HG02884 (cell line): ENCODE results near the gene MTUS2.

Experiments used
- ATAC-seq: cut with Tn5 transposase; IDR thresholded peaks from one replicate; pipeline ENCODE4 v1.9.1; 2021; ENCODE audit warnings: mild to moderate bottlenecking, moderate library complexity; ENCODE audit not compliant: unreplicated experiment

The MTUS2 gene

GRCh38 chr13:28820099-28821051 lies at the start of gene MTUS2:
Gene MTUS2 (plus strand): TSS chr13:28820339.
- ATAC-seq: peak; percentile 42

- no peak for ATAC-seq
Observed at GRCh38 chr13:28778308-28779215, 41.6 kb upstream of the MTUS2 start.

DNA sequence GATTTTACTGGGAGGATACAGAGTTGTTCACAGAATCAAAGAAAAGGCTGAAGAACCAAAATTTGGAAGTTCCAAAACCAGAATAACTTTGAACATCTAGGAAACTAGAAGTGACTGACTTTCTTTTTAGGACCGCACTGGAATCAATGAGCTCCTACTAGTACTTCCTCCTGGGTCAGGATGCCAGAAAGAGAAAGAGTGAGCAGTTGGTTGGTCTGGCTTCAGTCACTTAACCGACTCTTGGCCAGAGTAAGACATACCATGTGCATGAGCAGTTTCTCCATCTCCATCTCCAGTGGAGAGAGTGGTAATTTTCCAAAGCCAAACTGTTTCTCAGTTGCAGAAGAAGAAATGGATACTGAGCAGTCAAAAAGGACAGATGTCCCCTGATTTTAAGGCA lies 27.1 kb upstream of the MTUS2 start:
- no peak for ATAC-seq

DNA sequence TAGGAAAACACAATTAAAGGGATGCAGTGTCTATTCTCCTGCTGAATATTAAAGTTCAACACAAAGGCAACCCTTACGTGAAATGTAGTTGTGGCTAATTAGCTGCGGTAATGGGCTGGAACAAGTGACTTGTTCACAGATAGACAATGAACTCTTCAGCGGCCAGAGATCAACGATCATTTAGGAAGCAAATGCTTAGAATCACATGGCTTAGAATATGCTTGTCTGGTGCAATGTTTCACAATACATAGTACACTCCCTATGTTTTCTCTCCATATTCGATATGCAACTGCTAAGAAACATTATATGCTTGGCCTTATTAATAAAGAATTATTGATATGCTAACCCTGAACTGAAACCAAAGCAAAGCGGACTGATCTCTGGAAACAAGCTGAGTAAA lies 25.7 kb upstream of the MTUS2 start:
- no peak for ATAC-seq

- no peak for ATAC-seq
Observed at GRCh38 chr13:28796938-28797257, 23.2 kb upstream of the MTUS2 start.

GRCh38 chr13:28805193-28805819 lies 14.8 kb upstream of the MTUS2 start:
- ATAC-seq: no peak

- no peak for ATAC-seq
Observed at GRCh38 chr13:28817204-28817603, 2.9 kb upstream of the MTUS2 start.

DNA sequence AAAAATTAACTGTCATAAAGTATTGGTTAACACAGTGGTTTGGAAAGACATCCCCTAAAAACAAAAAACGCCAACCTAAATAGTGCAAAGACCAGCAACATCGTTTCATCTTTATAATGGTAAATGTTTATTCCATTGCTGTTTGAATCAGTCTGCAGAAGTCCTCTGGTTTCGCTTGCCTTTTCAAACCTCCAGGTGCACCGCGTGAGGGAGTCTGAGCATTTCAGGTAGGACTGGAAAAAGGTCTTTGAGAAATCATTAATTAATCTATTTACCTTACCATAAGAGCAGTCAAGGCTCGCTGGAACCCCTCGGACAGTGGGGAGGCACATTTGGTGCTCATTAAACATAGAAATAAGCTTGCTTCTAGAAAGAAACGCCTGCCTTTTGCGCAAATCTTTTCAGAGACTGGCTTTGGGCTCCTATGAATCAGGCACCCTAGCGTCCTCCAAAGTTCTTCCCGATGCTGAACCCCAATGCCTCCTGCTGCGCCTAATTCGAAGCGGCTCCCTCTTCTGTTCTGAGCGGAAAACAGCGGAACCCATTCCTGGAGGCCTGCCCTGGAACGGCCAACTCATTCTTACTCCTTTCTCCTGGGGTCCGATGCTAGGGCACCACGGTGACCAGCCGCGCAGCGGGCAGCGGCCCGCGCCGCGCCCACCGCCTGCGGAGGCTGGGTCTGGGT lies 951 bp upstream of the MTUS2 start:
- ATAC-seq: no peak

- ATAC-seq: peak; percentile 62
Observed at GRCh38 chr13:28819735-28820098, 422 bp upstream of the MTUS2 start.

DNA sequence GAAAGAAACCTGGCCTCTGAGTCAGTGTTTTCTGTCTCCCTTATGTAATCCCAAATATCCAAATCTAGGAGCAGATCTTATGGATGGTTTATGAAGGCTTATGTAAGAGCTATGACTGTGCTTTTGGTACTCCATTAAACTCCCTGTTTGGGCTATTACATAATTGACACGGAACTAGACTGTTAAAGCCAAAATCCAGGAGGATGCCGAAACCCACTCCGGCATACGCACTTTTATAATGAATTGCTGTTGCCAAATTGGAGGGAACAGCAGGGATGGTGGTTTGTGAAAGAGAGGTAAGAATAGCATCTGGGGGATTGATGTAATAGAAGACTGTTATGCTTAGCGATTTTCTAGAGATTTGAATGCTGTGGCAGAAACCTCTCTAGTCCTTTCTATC lies 2.0 kb downstream of the MTUS2 start:
- no peak for ATAC-seq

DNA sequence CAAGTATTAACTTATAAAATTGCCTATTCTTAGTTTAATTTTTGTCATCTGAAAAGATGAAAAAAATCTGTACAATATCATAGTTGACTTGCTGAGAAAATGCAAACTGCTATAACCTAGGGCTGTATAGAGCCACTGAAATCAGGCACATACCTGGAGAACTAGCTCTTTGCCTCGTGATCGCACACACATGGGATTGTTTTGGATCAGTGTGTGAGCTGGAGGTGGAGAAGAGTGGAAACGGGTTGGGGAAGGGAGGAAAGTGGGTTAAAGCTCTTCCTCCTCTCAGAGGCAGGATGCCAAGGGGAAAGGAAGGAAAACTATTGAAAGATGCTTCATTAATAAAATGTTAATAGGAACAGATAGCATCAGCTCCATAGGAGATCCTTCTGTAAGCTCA lies 2.7 kb downstream of the MTUS2 start:
- no peak for ATAC-seq

DNA sequence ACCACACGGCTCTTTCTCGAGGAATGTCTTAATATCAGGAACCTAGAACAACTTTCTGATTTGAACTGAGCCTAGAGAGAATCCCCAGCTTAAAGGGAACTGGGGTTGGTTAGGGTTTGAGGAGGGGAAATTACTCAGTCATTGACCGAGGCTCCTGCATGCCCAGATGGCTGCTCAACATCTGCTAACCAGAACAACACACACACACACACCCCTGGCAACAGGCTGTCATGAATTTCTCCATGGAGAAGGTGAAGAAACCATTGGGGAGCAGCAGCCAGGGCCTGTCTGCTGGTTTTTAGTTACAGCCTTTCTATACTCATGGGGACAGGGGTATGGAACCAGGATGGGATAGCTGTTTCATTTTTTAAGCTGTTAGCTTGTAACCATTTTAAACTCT lies 5.2 kb downstream of the MTUS2 start:
- ATAC-seq: no peak

GRCh38 chr13:28826368-28826767 lies 6.2 kb downstream of the MTUS2 start:
- ATAC-seq: no peak

GRCh38 chr13:28830580-28830979 lies 10.4 kb downstream of the MTUS2 start:
- ATAC-seq: no peak

GRCh38 chr13:28831117-28831516 lies 11.0 kb downstream of the MTUS2 start:
- no peak for ATAC-seq

DNA sequence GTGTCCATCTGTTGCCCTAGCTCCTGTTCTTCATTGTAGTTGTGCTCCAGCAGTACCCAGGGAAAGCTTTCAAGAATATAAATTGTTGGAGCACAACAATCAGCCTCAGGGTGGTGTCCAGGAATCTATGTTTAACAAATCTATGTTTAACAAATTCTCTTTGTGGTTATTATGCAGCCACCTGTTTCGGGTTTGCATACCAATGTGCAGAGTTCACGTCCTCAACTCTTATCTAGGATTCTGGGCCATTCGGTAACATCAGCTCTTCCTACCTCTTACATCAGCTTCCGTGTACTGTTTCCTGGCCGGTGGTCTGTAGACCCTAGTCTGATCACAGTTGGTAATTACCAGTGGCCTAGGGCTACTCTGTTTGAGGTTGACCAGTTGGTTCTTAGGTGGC lies 17.0 kb downstream of the MTUS2 start:
- no peak for ATAC-seq

DNA sequence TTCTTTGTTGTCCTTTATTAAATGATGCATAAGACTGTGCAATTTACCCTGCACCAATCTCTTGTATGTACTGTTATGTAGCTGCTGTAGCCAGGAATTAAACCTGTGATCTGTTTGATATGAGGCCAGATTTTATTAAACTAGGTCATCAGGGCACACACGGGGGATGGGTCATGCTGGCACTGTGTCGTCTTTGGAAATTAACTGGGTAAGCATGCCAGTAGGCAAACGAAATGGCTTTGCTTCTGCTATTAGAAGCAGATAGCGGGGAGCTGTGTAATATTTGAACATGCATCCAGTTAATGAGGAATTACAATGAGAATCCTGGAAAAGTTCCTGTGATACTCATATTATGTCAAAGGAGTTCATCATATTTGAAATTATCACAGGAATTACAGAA lies 23.5 kb downstream of the MTUS2 start:
- no peak for ATAC-seq

DNA sequence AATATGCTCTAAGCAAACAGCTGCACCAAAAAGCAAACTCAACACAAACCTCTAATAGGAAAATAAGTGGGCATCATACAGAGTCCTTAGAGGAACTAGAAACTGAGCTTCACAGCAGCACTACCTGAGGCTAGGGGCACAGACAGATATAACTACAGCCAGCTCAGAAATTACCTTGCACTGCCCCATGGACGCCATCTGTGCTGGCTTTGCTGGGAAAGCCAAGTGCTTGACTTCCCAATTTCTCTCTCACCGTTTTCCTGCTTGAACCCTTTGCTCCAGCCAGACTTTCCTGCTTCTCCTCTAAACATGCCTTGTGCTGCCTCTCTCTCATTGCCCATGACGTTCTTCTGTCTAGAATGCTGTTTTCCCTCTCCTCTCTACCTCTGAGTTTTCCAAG lies 29.3 kb downstream of the MTUS2 start:
- ATAC-seq: no peak

- no peak for ATAC-seq
Observed at GRCh38 chr13:28850226-28850625, 30.1 kb downstream of the MTUS2 start.

GRCh38 chr13:28851422-28851821 lies 31.3 kb downstream of the MTUS2 start:
- ATAC-seq: no peak

DNA sequence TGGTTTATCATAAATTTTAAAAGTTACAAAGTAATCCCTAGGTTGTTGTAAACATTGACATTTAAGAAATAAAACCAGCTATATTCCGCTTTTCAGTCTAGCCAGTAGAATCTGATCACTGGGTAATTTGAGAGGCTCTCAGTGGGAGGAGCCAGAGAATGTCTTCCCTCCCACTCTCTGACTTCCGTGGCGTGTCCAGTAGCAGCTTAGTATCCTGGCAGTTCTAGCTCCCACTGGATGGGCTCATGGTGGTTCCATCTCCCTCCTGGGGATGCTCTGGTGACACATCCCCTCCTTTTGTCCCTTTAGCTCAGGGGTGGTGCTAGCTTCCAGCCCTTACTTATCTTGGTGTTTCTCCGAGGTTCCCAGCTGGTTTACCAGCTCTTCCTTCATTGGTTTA lies 34.5 kb downstream of the MTUS2 start:
- ATAC-seq: no peak
